SK-N-SH (cell line): Measurements from ENCODE around the gene RAI1. TPM values are rescaled to one million over a fixed set of nuclear protein-coding genes. Genes with fewer than 3 reads are reported as not detected.

Experiments
- CTCF ChIA-PET: fragments of 300-600, 350-600 bp; formaldehyde crosslinking; extraction: SDS; loops from one replicate; lab custom pipeline; 2021; lab: Yijun Ruan, JAX
- POLR2A ChIA-PET: fragments of 350-600 bp; sonication (Branson Sonifier 250); formaldehyde crosslinking; extraction: SDS; loops from one replicate; lab custom pipeline; 2020; ENCODE audit warnings: antibody characterized with exemption, inconsistent platforms; lab: Yijun Ruan, JAX
- DNase-seq: peaks from one replicate; pipeline ENCODE4 v3.0.0; 2012
- H2AFZ ChIP-seq: fragments of 200-600 bp; sonication (generic); 2 replicates; pipeline ENCODE4 v1.8.1; 2016; ENCODE audit warnings: antibody characterized with exemption, mild to moderate bottlenecking, low read depth
- H3F3A ChIP-seq: fragments of 200-600 bp; sonication (generic); replicated peaks from 2 replicates; pipeline ENCODE3; 2016; ENCODE audit warnings: antibody characterized with exemption, mild to moderate bottlenecking; ENCODE audit not compliant: insufficient read depth
- H3K27ac ChIP-seq, 2 experiments: fragments of 200-500 bp in 1 of 2; fragments of 200-600 bp in 1 of 2; sonication (Bioruptor generic) in 1 of 2; sonication (generic), shearing (Covaris generic) in 1 of 2; 2 replicates each; pipeline versions ENCODE4 v1.5.1 to v1.6.1; 2014 to 2016; ENCODE audit warnings: low read depth in 2 of 2, inconsistent platforms in 1 of 2, low read length in 1 of 2, mild to moderate bottlenecking in 1 of 2, mixed read lengths in 1 of 2
- H3K27me3 ChIP-seq: fragments of 200-600 bp; sonication (generic), shearing (Covaris generic); 2 replicates; pipeline ENCODE4 v1.6.1; 2016; ENCODE audit warnings: mixed run types; ENCODE audit not compliant: insufficient read depth
- H3K36me3 ChIP-seq, 2 experiments: fragments of 200-500 bp in 1 of 2; fragments of 200-600 bp in 1 of 2; sonication (Bioruptor generic) in 1 of 2; sonication (generic) in 1 of 2; replicated peaks in 1 of 2; 2 replicates each; pipeline versions ENCODE3 to v1.5.1; 2014 to 2016; ENCODE audit warnings: low read length in 1 of 2, mild to moderate bottlenecking in 1 of 2; ENCODE audit not compliant: insufficient read depth in 2 of 2, control insufficient read depth in 1 of 2
- H3K4me1 ChIP-seq, 2 experiments: fragments of 200-500 bp in 1 of 2; fragments of 200-600 bp in 1 of 2; sonication (Bioruptor generic) in 1 of 2; sonication (generic), shearing (Covaris generic) in 1 of 2; 2 replicates each; pipeline versions ENCODE4 v1.5.1 to v1.6.1; 2014 to 2016; ENCODE audit warnings: low read depth in 1 of 2, low read length in 1 of 2, mixed run types in 1 of 2; ENCODE audit not compliant: insufficient read depth in 2 of 2, control insufficient read depth in 1 of 2
- H3K4me2 ChIP-seq: fragments of 200-600 bp; sonication (generic), shearing (Covaris generic); 2 replicates; pipeline ENCODE4 v1.6.1; 2017; ENCODE audit warnings: mixed run types
- H3K4me3 ChIP-seq, 2 experiments: fragments of 200-500 bp in 1 of 2; fragments of 200-600 bp in 1 of 2; sonication (Bioruptor generic) in 1 of 2; sonication (generic), shearing (Covaris generic) in 1 of 2; 2 replicates each; pipeline versions ENCODE4 v1.5.1 to v1.8.1; 2014 to 2016; ENCODE audit warnings: low read depth in 2 of 2, inconsistent platforms in 1 of 2, low read length in 1 of 2, mild to moderate bottlenecking in 1 of 2, mixed read lengths in 1 of 2, moderate library complexity in 1 of 2
- H3K79me2 ChIP-seq: fragments of 200-600 bp; sonication (generic); 2 replicates; pipeline ENCODE4 v1.8.1; 2017; ENCODE audit warnings: mild to moderate bottlenecking; ENCODE audit not compliant: insufficient read depth
- H3K9ac ChIP-seq: fragments of 200-600 bp; sonication (generic); 2 replicates; pipeline ENCODE4 v1.6.1; 2017; ENCODE audit warnings: mixed run types
- H3K9me2 ChIP-seq: fragments of 200-600 bp; sonication (generic); 2 replicates; pipeline ENCODE4 v1.6.1; 2017; ENCODE audit warnings: mixed run types
- H3K9me3 ChIP-seq: fragments of 200-600 bp; sonication (generic); 2 replicates; pipeline ENCODE4 v1.6.1; 2017; ENCODE audit warnings: mixed run types, mild to moderate bottlenecking, moderate library complexity
- H4K20me1 ChIP-seq: fragments of 200-600 bp; sonication (generic); 2 replicates; pipeline ENCODE4 v1.6.1; 2017; ENCODE audit warnings: mild to moderate bottlenecking, mixed run types; ENCODE audit not compliant: insufficient read depth
- CTCF ChIP-seq: fragments of 200-600 bp; sonication (generic); IDR thresholded peaks from 2 replicates; pipeline ENCODE4 v1.6.1; 2017; ENCODE audit warnings: antibody characterized with exemption, mild to moderate bottlenecking, moderate library complexity
- ELF1 ChIP-seq: IDR thresholded peaks from 2 replicates; pipeline ENCODE4 v1.4.0; 2012
- EP300 ChIP-seq, 2 experiments: IDR thresholded peaks; 2 replicates each; pipeline versions ENCODE4 v1.4.0 to v1.6.1; 2012; ENCODE audit warnings: borderline replicate concordance in 1 of 2, low read depth in 1 of 2, low read length in 1 of 2
- EZH2phosphoT487 ChIP-seq: fragments of 200-600 bp; sonication (generic); IDR thresholded peaks from 2 replicates; pipeline ENCODE4 v1.6.1; 2017; ENCODE audit warnings: low read depth, mixed run types, mild to moderate bottlenecking, antibody characterized with exemption, moderate library complexity, borderline replicate concordance
- FOSL2 ChIP-seq: IDR thresholded peaks from 2 replicates; pipeline ENCODE4 v1.4.0; 2012; ENCODE audit warnings: low read depth, mild to moderate bottlenecking, moderate library complexity, borderline replicate concordance
- FOXJ3 ChIP-seq: sonication (generic); formaldehyde crosslinking; IDR thresholded peaks from 2 replicates; pipeline ENCODE4 v1.5.1; 2020; ENCODE audit warnings: mild to moderate bottlenecking, missing genetic modification reagents
- GABPA ChIP-seq: IDR thresholded peaks from 2 replicates; pipeline ENCODE4 v1.4.0; 2012; ENCODE audit warnings: low read depth, mild to moderate bottlenecking
- GATA2 ChIP-seq: sonication (generic); formaldehyde crosslinking; IDR thresholded peaks from 2 replicates; pipeline ENCODE4 v1.5.0; 2020; ENCODE audit warnings: mild to moderate bottlenecking, missing genetic modification reagents
- NRF1 ChIP-seq: IDR thresholded peaks from 2 replicates; pipeline ENCODE4 v1.6.1; 2012; ENCODE audit warnings: low read depth, mild to moderate bottlenecking, low read length
- PBX3 ChIP-seq: IDR thresholded peaks from 2 replicates; pipeline ENCODE4; 2012
- POLR2AphosphoS5 ChIP-seq: IDR thresholded peaks from 2 replicates; pipeline ENCODE4 v1.6.1; 2012; ENCODE audit warnings: low read depth, low read length
- RCOR1 ChIP-seq: fragments of 150-350 bp; IDR thresholded peaks from 2 replicates; pipeline ENCODE4 v1.6.1; 2017; ENCODE audit warnings: antibody characterized with exemption, low read length
- REST ChIP-seq: IDR thresholded peaks from 2 replicates; pipeline ENCODE4 v1.6.1; 2012; ENCODE audit warnings: mild to moderate bottlenecking, low read depth, low read length, moderate library complexity
- RFX5 ChIP-seq: IDR thresholded peaks from 2 replicates; pipeline ENCODE4 v1.6.1; 2012; ENCODE audit warnings: mild to moderate bottlenecking, improper control_type of control experiment, low read length
- SMC3 ChIP-seq: IDR thresholded peaks from 2 replicates; pipeline ENCODE4 v1.6.1; 2012; ENCODE audit warnings: low read depth, low read length, improper control_type of control experiment
- TCF12 ChIP-seq: IDR thresholded peaks from 2 replicates; pipeline ENCODE4 v1.4.0; 2012
- USF1 ChIP-seq: IDR thresholded peaks from 2 replicates; pipeline ENCODE4 v1.4.0; 2012; ENCODE audit warnings: low read depth, borderline replicate concordance
- USF2 ChIP-seq: fragments of 150-350 bp; IDR thresholded peaks from 2 replicates; pipeline ENCODE4 v1.6.1; 2017; ENCODE audit warnings: antibody characterized with exemption, low read length, low read depth, borderline replicate concordance
- YY1 ChIP-seq: IDR thresholded peaks from 2 replicates; pipeline ENCODE4 v1.4.0; 2012; ENCODE audit warnings: low read depth, mild to moderate bottlenecking
- WGBS: methylation state at CpG from one replicate; pipeline ENCODE4 v1.1.6; 2017; ENCODE audit warnings: low lambda C conversion rate; 5-methylcytosine and 5-hydroxymethylcytosine counted together
- polyA plus RNA-seq, 3 experiments: library from polyadenylated mRNA; depleted of rRNA; stranded (reverse); fragments of >200 nt; gene quantifications; 2 replicates each; pipeline ENCODE4 v1.2.3, GENCODE V29; 2012

The RAI1 gene
- polyA plus RNA-seq, 1 of the 3 experiments (the other 2 are of a cell fraction), result 4.7 TPM

- no peak overlapping the region; a peak in 1 of 4 replicates for H3K4me3 ChIP-seq
- POLR2A ChIA-PET, result interaction anchor here (1.0 to 1.9 kb wide), 4 partner anchors 31 to 91 kb away, joined by 3 to 7 read pairs (median 6); partner anchors contain the start of gene SREBF1
- peaks cover 9% of the 10 kb centered on the region for H3F3A ChIP-seq
- peaks cover 91% of the 10 kb centered on the region for H4K20me1 ChIP-seq
- no peaks in the 10 kb centered on the region for H3K9me3 ChIP-seq
- DNase-seq, result no peak
- TF ChIP-seq RCOR1 (0 out of 2 replicates have a peak, but pooled peaks have one; percentile 5), RFX5 (no peak), YY1 (no peak), TCF12 (no peak), POLR2AphosphoS5 (no peak), GATA2 (CRISPR knock-in tag) (peak; percentile 38; the same call in 1 of the 2 replicates), NRF1 (no peak)
- CTCF ChIA-PET, result interaction anchor here (0.7 to 4.3 kb wide), 19 partner anchors 8 to 248 kb away, joined by 3 to 22 read pairs (median 4); partner anchors contain the start of genes RAI1 and SREBF1
- H3K27ac ChIP-seq, result peak overlapping the region in 1 of 2 experiments; percentile 95; a peak in 2 of 4 replicates
- no peaks in the 10 kb centered on the region for H3K36me3 ChIP-seq
- 93% methylated on average over 11 of the region's 11 CpGs for WGBS
- no peak overlapping the region for H3K9ac ChIP-seq
- no peak overlapping the region for H2AFZ ChIP-seq
- H3K27me3 ChIP-seq, result no peaks in the 10 kb centered on the region
- H3K4me1 ChIP-seq, result peaks cover 33 to 86% of the 10 kb centered on the region in 2 experiments
- no peak overlapping the region for H3K4me2 ChIP-seq
- peaks cover 43% of the 10 kb centered on the region for H3K79me2 ChIP-seq
- no peaks in the 10 kb centered on the region for H3K9me2 ChIP-seq
Measured at GRCh38 chr17:17785407-17785806, 104.1 kb downstream of the RAI1 start.

- Histone ChIP-seq H3K27me3 (no peaks in the 10 kb centered on the region), H3K9me3 (no peaks in the 10 kb centered on the region), H3K4me2 (no peak overlapping the region), H3K9me2 (no peaks in the 10 kb centered on the region), H3K27ac (peak overlapping the region in 1 of 2 experiments; percentile 96; a peak in 2 of 4 replicates), H3K4me1 (peaks cover 38 to 86% of the 10 kb centered on the region in 2 experiments), H3K9ac (no peak overlapping the region), H3F3A (peaks cover 9% of the 10 kb centered on the region), H4K20me1 (peaks cover 90% of the 10 kb centered on the region), H3K36me3 (no peaks in the 10 kb centered on the region), H3K4me3 (no peak overlapping the region), H2AFZ (no peak overlapping the region), H3K79me2 (peaks cover 39% of the 10 kb centered on the region)
- 100% methylated on average over 1 of the region's 2 CpGs for WGBS
- DNase-seq, result no peak
- ChIA-PET POLR2A (no interaction called here), CTCF (interaction anchor here (0.8 to 4.3 kb wide), 8 partner anchors 13 to 132 kb away, joined by 3 to 22 read pairs (median 4); partner anchors contain the start of gene RAI1)
- TF ChIP-seq SMC3 (no peak), EP300 (IDR thresholded peaks at IDR 0.05; ENCODE audit: borderline replicate concordance in 1 of 2, low read depth in 1 of 2, low read length in 1 of 2) (no peak), YY1 (no peak), GABPA (no peak), RCOR1 (no peak), USF1 (no peak), EZH2phosphoT487 (no peak), TCF12 (no peak), REST (no peak), FOSL2 (no peak), ELF1 (no peak), USF2 (no peak), CTCF (no peak), PBX3 (no peak), FOXJ3 (CRISPR knock-in tag) (no peak), GATA2 (CRISPR knock-in tag) (no peak)
Measured at GRCh38 chr17:17786998-17787397, 105.7 kb downstream of the RAI1 start.
